Measurements from ENCODE around the gene PTGER3. TPM values are rescaled to one million over a fixed set of nuclear protein-coding genes. Genes with fewer than 3 reads are reported as not detected.
"Not testable (repeated sequence)": the region's sequence is repeated elsewhere in the genome, so short reads cannot be mapped to it uniquely, and the experiment has no call there.

The PTGER3 gene
- total RNA-seq, 1 donor from 2014 or later, result 4.2 TPM

DNA sequence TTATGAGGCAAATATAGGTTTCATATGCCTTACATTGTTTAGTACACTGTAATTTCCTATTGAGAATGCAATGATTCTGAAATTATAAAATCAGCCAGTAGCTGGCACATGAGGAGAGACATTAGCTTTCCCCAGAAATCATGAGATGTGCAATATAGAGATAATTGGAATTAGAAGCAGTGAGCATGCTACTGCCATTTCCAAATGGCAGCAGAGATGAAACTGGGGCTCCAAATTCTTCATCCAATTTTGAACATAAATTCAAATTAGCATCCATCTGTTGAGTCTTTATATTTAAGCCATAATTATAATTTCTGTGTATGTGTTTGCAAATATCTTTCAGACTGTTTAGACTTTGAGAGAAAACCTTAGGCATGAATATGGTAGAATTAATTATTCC is 28.8 kb downstream of the PTGER3 start:
- intact Hi-C loops (cut with micrococcal nuclease), result no loop called here

DNA sequence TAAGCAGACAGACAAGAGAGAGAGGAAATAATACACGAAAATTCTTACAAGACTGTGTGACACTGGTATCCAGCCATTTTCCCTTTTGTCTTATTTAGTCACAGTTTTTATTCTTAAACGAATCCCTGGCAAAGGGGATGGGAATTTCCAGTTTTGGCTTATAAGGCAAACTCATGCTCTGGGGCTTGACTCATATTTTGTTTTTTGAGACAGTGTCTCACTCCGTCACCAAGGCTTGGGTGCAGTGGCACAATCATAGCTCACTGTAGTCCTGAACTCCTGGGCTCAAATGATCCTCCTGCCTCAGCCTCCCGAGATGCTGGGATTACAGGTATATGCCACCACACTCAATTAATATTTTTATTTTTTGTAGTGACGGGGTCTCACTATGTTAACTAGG is 31.9 kb downstream of the PTGER3 start:
- intact Hi-C loops (cut with micrococcal nuclease), result no loop called here

GRCh38 chr1:71014178-71014579 is 33.4 kb downstream of the PTGER3 start:
- intact Hi-C loops (cut with micrococcal nuclease), result no loop called here

DNA sequence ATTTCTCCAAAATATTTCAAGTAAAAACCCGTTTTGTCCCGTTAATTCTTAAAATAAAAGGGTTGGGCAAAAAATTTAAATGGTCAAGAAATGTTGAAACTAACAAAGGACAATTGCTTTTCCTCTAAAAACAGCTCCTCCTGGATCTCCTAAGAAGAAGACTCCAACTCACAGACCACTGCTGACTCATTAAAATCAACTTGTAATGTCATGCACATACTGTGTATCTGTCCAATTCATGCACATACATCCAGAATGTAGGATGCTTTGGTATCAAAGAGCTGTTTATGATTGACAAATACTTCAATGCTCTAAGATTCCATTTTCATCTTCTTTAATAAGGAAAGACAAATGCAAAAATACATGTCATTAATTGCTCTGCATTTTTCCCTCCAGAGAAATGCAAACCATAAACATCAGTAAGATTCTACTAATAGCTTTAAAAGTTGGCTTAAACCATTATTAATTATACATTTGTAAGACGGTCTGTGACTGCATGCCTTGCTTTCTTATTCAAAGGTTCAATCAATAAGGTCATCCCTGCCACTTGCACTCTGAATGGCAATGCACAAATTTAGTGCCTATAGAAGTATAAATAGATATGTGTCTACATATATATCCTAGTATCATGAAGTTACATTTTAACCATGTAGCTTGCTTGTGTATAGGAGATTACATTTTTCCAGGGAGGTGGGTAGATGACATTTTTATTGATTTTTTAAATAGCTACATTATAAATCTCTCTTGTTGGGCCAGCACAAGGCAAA is 44.7 kb downstream of the PTGER3 start:
- intact Hi-C loops (cut with micrococcal nuclease), result no loop called here

- intact Hi-C loops (cut with micrococcal nuclease), result no loop called here
Observed at GRCh38 chr1:71001624-71002023, 46.0 kb downstream of the PTGER3 start.

- intact Hi-C loops (cut with micrococcal nuclease), result no loop called here
Observed at GRCh38 chr1:70997793-70998192, 49.8 kb downstream of the PTGER3 start.

GRCh38 chr1:70994753-70995268 is 52.8 kb downstream of the PTGER3 start:
- intact Hi-C loops (cut with micrococcal nuclease), result no loop called here

DNA sequence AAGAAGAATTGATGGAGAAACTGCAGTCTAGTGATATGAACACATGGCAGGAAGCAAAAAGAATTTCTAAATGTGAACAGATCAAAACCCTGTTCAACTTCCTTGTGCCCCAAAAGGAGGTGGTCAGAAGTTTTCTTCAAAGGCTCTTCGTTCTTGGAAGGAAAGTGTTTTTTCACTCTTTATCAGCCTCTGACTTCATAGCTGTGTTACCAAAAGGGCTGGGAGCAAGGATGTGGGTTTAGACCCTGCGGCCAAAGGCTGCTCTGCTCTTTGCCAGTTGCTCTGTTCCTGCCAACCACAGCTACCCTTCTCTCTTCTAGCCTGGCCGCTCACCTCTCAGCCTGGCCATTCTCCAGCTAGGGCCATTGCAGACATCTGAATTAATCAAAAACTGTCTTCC is 53.8 kb downstream of the PTGER3 start:
- intact Hi-C loops (cut with micrococcal nuclease), result no loop called here

DNA sequence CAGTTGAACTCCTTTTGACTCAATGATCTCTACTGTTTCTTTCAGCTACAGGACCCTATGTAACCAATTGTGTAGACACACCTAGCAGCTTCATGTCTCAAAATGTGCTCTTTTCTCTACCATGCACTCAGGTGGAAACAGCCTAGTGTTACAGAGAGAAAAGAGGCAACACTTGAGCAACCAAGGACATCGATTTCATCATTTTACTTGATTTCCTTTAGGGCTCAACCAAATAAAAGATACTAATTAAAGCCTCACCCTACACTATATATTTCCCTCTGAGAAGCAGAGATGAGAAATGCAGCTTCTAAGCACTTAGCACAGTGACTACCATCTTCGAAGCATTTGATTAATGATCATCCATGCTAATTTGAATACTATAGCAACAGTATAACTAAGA is 55.1 kb downstream of the PTGER3 start:
- intact Hi-C loops (cut with micrococcal nuclease), result no loop called here

- intact Hi-C loops (cut with micrococcal nuclease), result no loop called here
Observed at GRCh38 chr1:70990469-70991253, 57.0 kb downstream of the PTGER3 start.

DNA sequence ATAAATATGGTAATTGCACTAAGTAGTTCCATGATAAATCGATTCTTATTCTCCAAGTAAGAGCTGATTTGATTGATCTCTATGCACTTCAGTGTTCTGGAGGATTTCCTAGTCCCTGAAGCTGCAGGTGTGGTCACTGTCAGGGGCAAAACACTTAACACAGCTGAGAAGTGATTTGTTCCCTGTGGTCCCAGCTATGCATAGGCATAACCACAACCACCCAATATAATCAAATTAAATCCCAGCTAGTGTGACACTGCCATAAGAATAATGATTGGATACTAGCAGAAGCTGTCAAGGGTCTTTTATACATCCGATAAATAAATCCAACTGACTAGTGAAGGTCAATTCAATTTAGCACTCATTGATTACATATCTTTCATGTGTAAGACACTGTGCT is 60.1 kb downstream of the PTGER3 start:
- intact Hi-C loops (cut with micrococcal nuclease), result no loop called here

DNA sequence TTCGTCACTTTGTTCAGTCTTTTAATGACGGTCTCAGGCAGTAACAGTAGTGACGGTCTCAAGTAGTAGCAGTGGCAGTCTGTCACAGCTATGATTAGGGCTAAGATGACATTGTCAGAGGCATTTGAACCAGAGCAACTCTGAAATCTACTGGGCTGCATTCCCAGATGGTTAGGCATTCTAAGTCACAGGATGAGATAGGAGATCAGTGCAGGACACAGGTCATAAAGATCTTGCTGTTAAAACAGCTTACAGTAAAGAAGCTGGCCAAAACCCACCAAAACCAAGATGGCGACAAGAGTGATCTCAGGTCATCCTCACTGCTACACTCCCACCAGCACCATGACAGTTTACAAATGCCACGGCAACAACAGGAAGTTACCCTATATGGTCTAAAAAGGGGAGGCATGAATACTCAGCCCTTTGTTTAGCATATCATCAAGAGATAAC is 61.8 kb downstream of the PTGER3 start:
- intact Hi-C loops (cut with micrococcal nuclease), result not testable (repeated sequence)

DNA sequence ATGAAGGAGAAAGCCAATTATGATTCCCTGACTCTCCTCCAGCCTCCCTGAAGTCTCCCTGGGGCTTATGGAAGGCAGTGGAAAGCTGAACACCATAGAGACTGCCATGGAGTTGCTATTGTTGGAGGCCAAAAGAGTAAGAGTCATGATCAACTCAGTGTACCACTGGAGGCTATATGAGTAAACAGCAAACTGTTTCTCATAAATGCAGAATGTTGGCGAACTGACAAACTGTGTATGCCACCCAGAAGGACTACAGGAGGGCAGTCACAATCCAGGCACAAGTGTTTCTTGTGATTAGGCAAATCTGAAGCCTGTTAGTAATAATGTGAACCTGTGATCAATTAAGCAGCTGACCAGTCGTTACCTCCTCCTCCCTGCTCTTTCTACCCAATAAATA is 62.3 kb downstream of the PTGER3 start:
- intact Hi-C loops (cut with micrococcal nuclease), result not testable (repeated sequence)

GRCh38 chr1:70980361-70980760 is 67.3 kb downstream of the PTGER3 start:
- intact Hi-C loops (cut with micrococcal nuclease), result no loop called here

DNA sequence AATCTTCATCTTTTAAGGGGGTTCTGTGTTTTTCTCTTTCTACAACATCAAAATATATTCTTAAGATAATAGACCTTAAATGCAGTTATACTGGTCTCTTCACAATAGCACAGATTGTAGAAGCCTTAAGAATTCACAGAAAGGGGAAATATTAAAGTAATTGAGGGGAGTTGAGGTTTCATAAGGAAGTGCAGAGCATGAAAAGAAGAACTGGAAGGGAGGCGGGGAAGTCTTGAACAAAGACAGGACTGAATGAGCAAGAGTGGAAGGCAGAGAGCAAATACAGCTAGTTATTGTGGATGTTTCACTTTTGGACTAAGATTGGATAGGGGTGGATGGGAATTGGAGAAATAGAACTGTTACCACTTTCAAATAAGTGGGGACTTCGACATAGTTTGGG is 67.7 kb downstream of the PTGER3 start:
- intact Hi-C loops (cut with micrococcal nuclease), result no loop called here

GRCh38 chr1:70979313-70979712 is 68.3 kb downstream of the PTGER3 start:
- intact Hi-C loops (cut with micrococcal nuclease), result no loop called here

DNA sequence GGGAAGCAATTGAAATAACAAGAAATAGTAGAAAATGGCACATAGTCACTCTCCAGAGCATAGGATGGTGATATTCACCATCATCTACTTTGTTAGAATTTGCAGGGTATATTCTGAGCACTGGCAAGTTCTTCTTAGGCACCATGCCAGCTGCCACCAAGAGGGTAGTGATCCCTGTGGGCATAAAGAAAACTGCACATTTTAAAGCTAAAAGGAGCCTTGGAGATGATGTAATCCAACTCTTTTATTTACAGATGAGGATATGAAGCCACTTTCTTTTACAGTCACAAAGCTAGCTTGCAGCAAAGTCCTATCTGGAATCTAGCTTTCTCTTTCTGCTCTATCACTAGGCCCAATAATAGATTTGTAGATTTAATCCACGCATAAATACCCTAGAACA is 69.0 kb downstream of the PTGER3 start:
- intact Hi-C loops (cut with micrococcal nuclease), result no loop called here

DNA sequence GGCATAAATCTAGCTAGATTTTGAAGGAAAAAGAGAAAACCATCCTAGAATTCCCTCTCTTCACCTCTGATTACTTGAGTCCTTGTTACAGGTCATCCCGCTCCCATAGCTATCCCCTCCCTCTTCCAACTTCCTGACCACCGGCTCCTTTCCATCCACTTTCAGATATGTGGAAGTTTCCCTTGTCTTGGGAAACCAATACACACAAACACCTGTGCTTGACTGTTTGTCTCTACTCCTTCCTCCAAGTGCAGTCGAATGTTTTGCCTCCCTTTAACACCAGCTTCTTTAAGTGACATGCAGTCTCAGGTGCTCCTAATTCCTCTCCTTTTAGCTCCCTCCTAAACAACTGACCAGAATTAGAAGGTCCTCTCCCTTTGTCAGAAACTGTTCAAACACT is 70.0 kb downstream of the PTGER3 start:
- intact Hi-C loops (cut with micrococcal nuclease), result no loop called here

GRCh38 chr1:70977041-70977440 is 70.6 kb downstream of the PTGER3 start:
- intact Hi-C loops (cut with micrococcal nuclease), result no loop called here

DNA sequence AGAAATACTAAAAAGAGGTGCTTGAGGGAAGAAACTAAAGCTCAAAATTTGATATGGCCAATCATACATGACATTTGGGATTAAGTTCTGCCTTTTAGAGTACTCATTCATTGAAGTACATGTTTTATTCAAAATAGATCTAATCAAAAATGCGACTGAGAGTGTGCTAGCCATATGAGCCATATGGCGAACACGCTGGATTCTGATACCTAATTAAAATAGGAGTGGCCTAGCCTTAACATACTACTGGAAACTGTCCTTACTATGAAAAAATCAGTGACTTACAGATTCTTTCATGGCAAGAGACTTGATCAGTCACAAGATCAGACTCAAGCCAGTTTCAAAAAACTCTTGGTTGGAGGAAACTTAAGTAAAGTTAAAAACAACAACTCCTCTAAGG is 73.9 kb downstream of the PTGER3 start:
- intact Hi-C loops (cut with micrococcal nuclease), result no loop called here

GRCh38 chr1:70970407-70970806 is 77.2 kb downstream of the PTGER3 start:
- intact Hi-C loops (cut with micrococcal nuclease), result no loop called here

- intact Hi-C loops (cut with micrococcal nuclease), result no loop called here
Observed at GRCh38 chr1:70966018-70966638, 81.5 kb downstream of the PTGER3 start.

All from T-helper 2 cell treated with Interferon-gamma antibody and Interleukin-4, amounts not matched to agents 100 ng/mL and 5 ng/mL, for 36 hours (primary cell).